IPS-18a (cell line): ENCODE data around the gene PLCB1.

Source experiments
- H3K27ac ChIP-seq: one replicate; pipeline ENCODE4 v1.5.1; 2013; ENCODE audit warnings: low read length
- H3K27me3 ChIP-seq: one replicate; pipeline ENCODE4 v1.6.1; 2013; ENCODE audit warnings: mild to moderate bottlenecking, low read length; ENCODE audit not compliant: control insufficient read depth, insufficient read depth
- H3K36me3 ChIP-seq: one replicate; pipeline ENCODE4 v1.6.1; 2013; ENCODE audit warnings: low read depth, low read length; ENCODE audit not compliant: control insufficient read depth
- H3K4me1 ChIP-seq: one replicate; pipeline ENCODE4 v1.6.1; 2013; ENCODE audit warnings: low read depth, low read length; ENCODE audit not compliant: control insufficient read depth
- H3K4me3 ChIP-seq: one replicate; pipeline ENCODE4 v1.5.1; 2013; ENCODE audit warnings: low read length
- H3K9ac ChIP-seq: one replicate; pipeline ENCODE4 v1.6.1; 2013; ENCODE audit warnings: mild to moderate bottlenecking, low read length, moderate library complexity
- H3K9me3 ChIP-seq: one replicate; pipeline ENCODE4 v1.6.1; 2013; ENCODE audit warnings: low read depth, low read length; ENCODE audit not compliant: control insufficient read depth

PLCB1 gene

GRCh38 chr20:8532169-8532568 lies 400.1 kb downstream of the PLCB1 start:
- H3K9ac ChIP-seq: no peak overlapping the region

GRCh38 chr20:8534368-8535160 lies 402.5 kb downstream of the PLCB1 start:
- Histone ChIP-seq H3K4me3 (no peak overlapping the region), H3K9me3 (no peaks in the 10 kb centered on the region), H3K36me3 (no peaks in the 10 kb centered on the region), H3K9ac (no peak overlapping the region), H3K4me1 (peaks cover 4% of the 10 kb centered on the region), H3K27ac (no peak overlapping the region), H3K27me3 (no peaks in the 10 kb centered on the region)

More at GRCh38 chr20:8532169-8532568, 400.1 kb downstream of the PLCB1 start:
- Histone ChIP-seq H3K4me1 (peaks cover 4% of the 10 kb centered on the region), H3K27ac (no peak overlapping the region), H3K4me3 (no peak overlapping the region), H3K9me3 (no peaks in the 10 kb centered on the region), H3K27me3 (no peaks in the 10 kb centered on the region), H3K36me3 (no peaks in the 10 kb centered on the region)

GRCh38 chr20:8535403-8536261 lies 403.6 kb downstream of the PLCB1 start:
- peaks cover 4% of the 10 kb centered on the region for H3K4me1 ChIP-seq
- no peaks in the 10 kb centered on the region for H3K27me3 ChIP-seq
- no peaks in the 10 kb centered on the region for H3K36me3 ChIP-seq
- H3K9me3 ChIP-seq: no peaks in the 10 kb centered on the region
- H3K27ac ChIP-seq: no peak overlapping the region
- no peak overlapping the region for H3K9ac ChIP-seq
- H3K4me3 ChIP-seq: no peak overlapping the region

GRCh38 chr20:8536262-8536618 lies 404.2 kb downstream of the PLCB1 start:
- Histone ChIP-seq H3K27me3 (no peaks in the 10 kb centered on the region), H3K36me3 (no peaks in the 10 kb centered on the region), H3K9me3 (no peaks in the 10 kb centered on the region), H3K4me1 (peaks cover 4% of the 10 kb centered on the region), H3K9ac (no peak overlapping the region), H3K27ac (no peak overlapping the region), H3K4me3 (no peak overlapping the region)

- Histone ChIP-seq H3K36me3 (no peaks in the 10 kb centered on the region), H3K27me3 (no peaks in the 10 kb centered on the region), H3K4me1 (no peaks in the 10 kb centered on the region), H3K9me3 (no peaks in the 10 kb centered on the region), H3K4me3 (no peak overlapping the region), H3K27ac (no peak overlapping the region), H3K9ac (no peak overlapping the region)
Observed at GRCh38 chr20:8540466-8540865, 408.4 kb downstream of the PLCB1 start.

GRCh38 chr20:8542110-8542486 lies 410.0 kb downstream of the PLCB1 start:
- no peak overlapping the region for H3K9ac ChIP-seq
- no peak overlapping the region for H3K4me3 ChIP-seq
- no peaks in the 10 kb centered on the region for H3K27me3 ChIP-seq
- no peaks in the 10 kb centered on the region for H3K4me1 ChIP-seq
- H3K9me3 ChIP-seq: no peaks in the 10 kb centered on the region
- H3K36me3 ChIP-seq: no peaks in the 10 kb centered on the region
- no peak overlapping the region for H3K27ac ChIP-seq

- no peaks in the 10 kb centered on the region for H3K9me3 ChIP-seq
- no peaks in the 10 kb centered on the region for H3K4me1 ChIP-seq
- no peaks in the 10 kb centered on the region for H3K36me3 ChIP-seq
- no peak overlapping the region for H3K4me3 ChIP-seq
- no peak overlapping the region for H3K9ac ChIP-seq
- no peaks in the 10 kb centered on the region for H3K27me3 ChIP-seq
- H3K27ac ChIP-seq: no peak overlapping the region
Observed at GRCh38 chr20:8545212-8545611, 413.1 kb downstream of the PLCB1 start.

- no peaks in the 10 kb centered on the region for H3K4me1 ChIP-seq
- no peak overlapping the region for H3K27ac ChIP-seq
- no peak overlapping the region for H3K4me3 ChIP-seq
- no peaks in the 10 kb centered on the region for H3K36me3 ChIP-seq
- no peaks in the 10 kb centered on the region for H3K9me3 ChIP-seq
- no peak overlapping the region for H3K9ac ChIP-seq
- H3K27me3 ChIP-seq: no peaks in the 10 kb centered on the region
Observed at GRCh38 chr20:8547035-8547650, 415.1 kb downstream of the PLCB1 start.

GRCh38 chr20:8547968-8548588 lies 416.0 kb downstream of the PLCB1 start:
- Histone ChIP-seq H3K9ac (no peak overlapping the region), H3K4me3 (no peak overlapping the region), H3K4me1 (no peaks in the 10 kb centered on the region), H3K27me3 (no peaks in the 10 kb centered on the region), H3K36me3 (no peaks in the 10 kb centered on the region), H3K27ac (no peak overlapping the region), H3K9me3 (no peaks in the 10 kb centered on the region)

GRCh38 chr20:8549192-8549591 lies 417.1 kb downstream of the PLCB1 start:
- Histone ChIP-seq H3K27me3 (no peaks in the 10 kb centered on the region), H3K4me1 (no peaks in the 10 kb centered on the region), H3K9me3 (no peaks in the 10 kb centered on the region), H3K36me3 (no peaks in the 10 kb centered on the region), H3K4me3 (no peak overlapping the region), H3K9ac (no peak overlapping the region), H3K27ac (no peak overlapping the region)

GRCh38 chr20:8557711-8558110 lies 425.6 kb downstream of the PLCB1 start:
- Histone ChIP-seq H3K27me3 (no peaks in the 10 kb centered on the region), H3K4me3 (no peak overlapping the region), H3K9ac (no peak overlapping the region), H3K4me1 (no peaks in the 10 kb centered on the region), H3K27ac (no peak overlapping the region), H3K9me3 (no peaks in the 10 kb centered on the region), H3K36me3 (no peaks in the 10 kb centered on the region)
